ENCODE measurements around the gene GJD4.

GJD4 gene

GRCh38 chr10:35579726-35580422 is 25.3 kb upstream of the GJD4 start:
- DNase-seq, result no peak

GRCh38 chr10:35580423-35580770 is 24.7 kb upstream of the GJD4 start:
- no peak for DNase-seq

GRCh38 chr10:35581655-35582054 is 23.5 kb upstream of the GJD4 start:
- DNase-seq, result no peak

GRCh38 chr10:35584946-35585345 is 20.2 kb upstream of the GJD4 start:
- DNase-seq, result no peak

- no peak for DNase-seq
Measured at GRCh38 chr10:35585356-35585755, 19.8 kb upstream of the GJD4 start.

GRCh38 chr10:35585903-35586535 is 19.1 kb upstream of the GJD4 start:
- no peak for DNase-seq

GRCh38 chr10:35588836-35589235 is 16.3 kb upstream of the GJD4 start:
- no peak for DNase-seq

- no peak for DNase-seq
Measured at GRCh38 chr10:35592441-35592840, 12.7 kb upstream of the GJD4 start.

- DNase-seq, result no peak
Measured at GRCh38 chr10:35594115-35595079, 10.7 kb upstream of the GJD4 start.

- DNase-seq, result no peak
Measured at GRCh38 chr10:35595106-35595505, 10.0 kb upstream of the GJD4 start.

- DNase-seq, result no peak
Measured at GRCh38 chr10:35598379-35598778, 6.8 kb upstream of the GJD4 start.

GRCh38 chr10:35600193-35600592 is 4.9 kb upstream of the GJD4 start:
- no peak for DNase-seq

- no peak for DNase-seq
Measured at GRCh38 chr10:35606430-35606829, 1.3 kb downstream of the GJD4 start.

- DNase-seq, result no peak
Measured at GRCh38 chr10:35607475-35608327, 2.6 kb downstream of the GJD4 start.

GRCh38 chr10:35608328-35608672 is 3.2 kb downstream of the GJD4 start:
- DNase-seq, result no peak

- no peak for DNase-seq
Measured at GRCh38 chr10:35611750-35612149, 6.6 kb downstream of the GJD4 start.

- DNase-seq, result no peak
Measured at GRCh38 chr10:35612385-35613106, 7.4 kb downstream of the GJD4 start.

- DNase-seq, result no peak
Measured at GRCh38 chr10:35613107-35613440, 7.9 kb downstream of the GJD4 start.

- no peak for DNase-seq
Measured at GRCh38 chr10:35613597-35614226, 8.6 kb downstream of the GJD4 start.

- DNase-seq, result no peak
Measured at GRCh38 chr10:35614312-35614711, 9.2 kb downstream of the GJD4 start.

- no peak for DNase-seq
Measured at GRCh38 chr10:35626971-35627507, 21.9 kb downstream of the GJD4 start.

- no peak for DNase-seq
Measured at GRCh38 chr10:35631404-35631803, 26.3 kb downstream of the GJD4 start.

Data from NCI-H2081 treated with DMSO at 0.1 percent for 48 hours (cell line).